Kidney epithelial cell (primary cell): Measurements from ENCODE around the gene JUNB. TPM values are rescaled to one million over a fixed set of nuclear protein-coding genes. Genes with fewer than 3 reads are reported as not detected.
"Not testable (repeated sequence)": the region's sequence is repeated elsewhere in the genome, so short reads cannot be mapped to it uniquely, and the experiment has no call there.

ENCODE experiments used
- DNase-seq: peaks from one replicate; pipeline ENCODE4 v3.0.0-alpha.2; 2010; ENCODE audit warnings: low read depth
- H3K27me3 ChIP-seq: 2 replicates; pipeline ENCODE4 v1.6.0; 2011; ENCODE audit warnings: low read length; ENCODE audit not compliant: control insufficient read depth, insufficient read depth
- H3K36me3 ChIP-seq: 2 replicates; pipeline ENCODE4 v1.5.1; 2011; ENCODE audit warnings: low read length; ENCODE audit not compliant: control insufficient read depth, insufficient read depth
- H3K4me3 ChIP-seq: 2 replicates; pipeline ENCODE4 v1.5.1; 2011; ENCODE audit warnings: low read depth, mild to moderate bottlenecking, control low read depth, low read length
- CTCF ChIP-seq: IDR thresholded peaks from 2 replicates; pipeline ENCODE4 v1.5.1; 2011; ENCODE audit warnings: mild to moderate bottlenecking, moderate library complexity, low read length, control low read depth, inconsistent platforms; ENCODE audit not compliant: insufficient read depth, poor library complexity, severe bottlenecking
- total RNA-seq: library from RNA; depleted of rRNA; stranded (reverse); fragments of >200 nt; gene quantifications from 2 replicates; pipeline ENCODE4 v1.2.3, GENCODE V29; 2015

Gene JUNB
- total RNA-seq, 1 donor from 2014 or later = 395 TPM

- DNase-seq = no peak
- Histone ChIP-seq H3K27me3 (no peaks in the 10 kb centered on the region), H3K4me3 (no peak overlapping the region), H3K36me3 (no peaks in the 10 kb centered on the region)
- no peak for TF ChIP-seq CTCF
Measured at GRCh38 chr19:12797141-12797587, 5.9 kb downstream of the JUNB start.

- not testable (repeated sequence) for DNase-seq, H3K36me3 ChIP-seq, H3K4me3 ChIP-seq, H3K27me3 ChIP-seq
Measured at GRCh38 chr19:12797607-12798006, 6.3 kb downstream of the JUNB start.

DNA sequence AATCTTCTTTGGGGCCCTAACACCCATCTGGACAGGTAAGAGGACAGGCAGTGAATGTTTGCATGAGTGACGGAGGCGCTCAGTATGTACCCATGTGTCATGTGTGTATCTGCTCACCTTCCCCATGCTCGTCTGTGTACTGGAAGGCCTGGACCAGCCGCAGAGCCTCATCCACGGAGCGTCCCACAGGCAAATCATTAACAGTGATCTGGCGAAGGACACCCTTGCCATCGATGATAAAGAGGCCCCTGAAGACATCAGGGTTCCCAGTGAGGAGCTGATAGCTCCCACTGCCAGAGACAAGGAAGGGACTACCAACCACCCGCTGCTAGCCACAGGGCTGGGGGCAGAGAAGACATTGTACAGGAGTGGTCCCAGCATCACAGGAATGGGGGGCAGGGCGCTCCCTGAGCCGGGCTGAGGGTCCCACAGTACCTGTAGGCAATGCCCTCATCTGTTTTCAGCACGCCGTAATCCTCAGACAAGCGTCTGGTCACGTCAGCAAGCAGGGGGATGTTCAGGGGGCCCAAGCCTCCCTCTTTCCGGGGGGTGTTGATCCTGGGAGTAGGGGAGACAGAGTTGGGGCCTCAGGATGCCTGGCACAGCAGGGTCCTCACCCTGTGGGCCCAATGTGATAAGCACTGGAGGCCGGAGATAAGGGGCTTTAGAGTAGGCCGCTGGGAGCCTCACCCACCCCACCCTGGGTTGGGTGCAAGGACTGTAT, 8.6 kb downstream of the JUNB start:
- Histone ChIP-seq H3K4me3 (no peak overlapping the region), H3K27me3 (no peaks in the 10 kb centered on the region), H3K36me3 (no peaks in the 10 kb centered on the region)
- no peak for DNase-seq
- no peak for TF ChIP-seq CTCF

GRCh38 chr19:12800466-12800770, 9.1 kb downstream of the JUNB start:
- peak overlapping the region; percentile 82 for H3K4me3 ChIP-seq
- DNase-seq = no peak
- no peaks in the 10 kb centered on the region for H3K36me3 ChIP-seq
- H3K27me3 ChIP-seq = no peaks in the 10 kb centered on the region
- TF ChIP-seq CTCF = no peak

GRCh38 chr19:12800923-12801465, 9.7 kb downstream of the JUNB start:
- H3K36me3 ChIP-seq = no peaks in the 10 kb centered on the region
- TF ChIP-seq CTCF = no peak
- DNase-seq = no peak
- peak overlapping the region; percentile 82 for H3K4me3 ChIP-seq
- no peaks in the 10 kb centered on the region for H3K27me3 ChIP-seq

GRCh38 chr19:12801466-12802266, 10.4 kb downstream of the JUNB start, which contains the start of the genes PRDX2 and THSD8:
Gene PRDX2, minus strand, starts transcription at chr19:12801800. Its CDS starts 539 bp downstream, at chr19:12801261.
Gene THSD8, plus strand, starts transcription at chr19:12802069. Its CDS starts 3 bp downstream, at chr19:12802072.
- H3K27me3 ChIP-seq = no peaks in the 10 kb centered on the region
- DNase-seq = no peak
- no peak for TF ChIP-seq CTCF

More at GRCh38 chr19:12801466-12802266, 10.4 kb downstream of the JUNB start, which contains the start of the genes PRDX2 and THSD8:
- Histone ChIP-seq H3K4me3 (peak within 1 kb of the TSS; percentile 82), H3K36me3 (no peaks in the 10 kb centered on the region)
